Measurements from ENCODE around the gene MTHFSD.
A peak's percentile ranks its signal among the peaks of the same experiment; 100 is the strongest.
"Not testable (repeated sequence)": the region's sequence is repeated elsewhere in the genome, so short reads cannot be mapped to it uniquely, and the experiment has no call there.

Gene MTHFSD, protein sequence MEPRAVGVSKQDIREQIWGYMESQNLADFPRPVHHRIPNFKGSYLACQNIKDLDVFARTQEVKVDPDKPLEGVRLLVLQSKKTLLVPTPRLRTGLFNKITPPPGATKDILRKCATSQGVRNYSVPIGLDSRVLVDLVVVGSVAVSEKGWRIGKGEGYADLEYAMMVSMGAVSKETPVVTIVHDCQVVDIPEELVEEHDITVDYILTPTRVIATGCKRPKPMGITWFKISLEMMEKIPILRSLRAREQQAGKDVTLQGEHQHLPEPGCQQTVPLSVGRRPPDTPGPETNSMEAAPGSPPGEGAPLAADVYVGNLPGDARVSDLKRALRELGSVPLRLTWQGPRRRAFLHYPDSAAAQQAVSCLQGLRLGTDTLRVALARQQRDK

DNA sequence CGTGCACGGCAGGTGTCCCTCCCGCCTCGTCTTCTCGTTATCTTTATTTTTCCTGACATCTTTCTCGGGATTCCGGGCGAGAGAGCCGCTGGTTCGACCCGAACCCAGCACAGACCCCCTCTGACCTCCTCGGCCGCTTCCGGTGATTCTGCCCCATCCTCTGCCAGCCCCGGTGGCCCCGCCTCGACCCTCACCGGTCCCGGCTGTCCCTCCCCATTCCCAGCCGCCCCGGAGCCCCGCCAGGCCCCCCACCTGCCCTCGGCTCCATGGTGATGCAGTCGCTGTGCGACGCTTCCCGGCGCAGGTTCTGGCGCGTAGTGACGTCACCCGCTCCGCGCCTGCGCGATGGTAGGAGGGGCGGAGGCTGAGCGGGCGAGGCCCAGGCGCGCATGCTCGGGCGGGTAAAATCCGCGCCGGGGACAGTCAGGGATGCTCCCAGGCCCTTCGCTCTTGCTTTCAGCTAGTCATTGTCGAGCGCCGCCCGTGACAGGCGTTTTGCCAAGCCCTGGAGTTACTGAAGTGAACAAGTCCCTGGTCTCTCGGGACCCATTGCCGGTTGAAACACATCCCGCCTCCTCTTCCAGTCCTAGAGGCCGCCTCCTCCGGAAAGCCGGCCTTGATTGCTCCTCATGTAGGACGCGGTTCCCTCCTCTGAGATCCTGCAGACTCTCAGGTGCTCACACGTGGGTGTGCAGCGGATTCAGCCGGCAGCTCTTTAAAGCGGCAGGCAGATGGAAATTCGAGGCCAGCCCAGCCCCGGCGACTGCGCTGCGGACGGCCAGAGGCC lies at the start of gene MTHFSD:
MTHFSD (minus strand) TSS at position 319 of the 787 bp plus-strand sequence; CDS start at position 268, 51 bp downstream.
- DNase-seq: peak; percentile 100

DNA sequence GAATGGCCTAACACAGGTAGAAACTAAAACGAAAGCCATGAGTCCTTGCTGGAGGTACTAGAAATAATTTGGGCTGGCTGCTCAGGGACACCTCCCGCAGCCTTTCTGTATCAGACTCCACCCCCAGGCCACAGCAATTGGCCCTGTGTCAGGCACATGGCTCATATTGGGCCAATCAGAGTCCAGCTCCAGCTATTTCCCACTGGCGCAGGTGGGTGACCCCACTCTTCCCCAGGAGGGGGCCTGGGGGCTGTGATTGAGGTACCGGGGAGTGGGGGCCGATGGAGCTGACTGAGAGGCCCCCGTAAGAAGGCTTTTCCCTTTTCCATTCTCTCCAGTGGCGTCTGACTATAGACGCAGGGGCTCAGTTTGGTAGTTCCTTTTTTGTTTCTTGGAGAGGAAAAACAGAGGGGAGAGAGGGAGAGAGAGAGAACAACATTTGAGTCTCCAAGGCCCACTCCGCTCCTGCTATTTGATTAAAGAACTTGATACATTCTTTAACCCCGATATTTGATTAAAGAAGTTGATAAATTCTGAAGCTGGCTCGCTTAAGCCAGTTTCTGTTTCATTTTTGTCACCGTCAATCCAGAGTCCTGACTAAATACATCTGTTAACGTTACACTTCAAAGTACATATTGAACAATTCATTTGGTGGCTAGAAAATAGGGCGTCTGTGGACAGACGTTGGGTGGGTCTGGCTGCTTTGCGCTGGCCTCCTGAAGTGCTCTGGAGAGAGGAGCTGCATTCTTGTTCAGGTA lies 49.6 kb upstream of the MTHFSD start:
- peak; percentile 37 for DNase-seq

DNA sequence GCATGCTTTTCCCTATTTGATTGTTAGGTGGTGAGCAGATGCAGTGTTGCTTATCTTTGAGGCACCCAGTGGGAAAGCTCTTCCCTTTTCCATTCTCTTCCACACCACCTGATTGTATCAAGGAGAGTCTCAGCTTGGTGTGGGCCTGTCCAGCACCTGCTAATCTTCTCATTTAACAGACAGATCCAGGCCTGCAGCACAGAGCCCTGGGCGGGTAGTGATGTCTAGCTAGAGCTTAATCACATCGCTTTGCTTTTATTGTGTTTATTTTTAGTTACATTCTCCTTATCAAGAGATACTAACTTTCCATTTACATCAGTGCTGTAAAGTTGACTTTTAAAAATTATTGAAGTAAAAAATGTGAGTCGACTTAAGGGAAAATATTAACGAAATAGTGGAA lies 47.5 kb upstream of the MTHFSD start:
- DNase-seq: no peak

DNA sequence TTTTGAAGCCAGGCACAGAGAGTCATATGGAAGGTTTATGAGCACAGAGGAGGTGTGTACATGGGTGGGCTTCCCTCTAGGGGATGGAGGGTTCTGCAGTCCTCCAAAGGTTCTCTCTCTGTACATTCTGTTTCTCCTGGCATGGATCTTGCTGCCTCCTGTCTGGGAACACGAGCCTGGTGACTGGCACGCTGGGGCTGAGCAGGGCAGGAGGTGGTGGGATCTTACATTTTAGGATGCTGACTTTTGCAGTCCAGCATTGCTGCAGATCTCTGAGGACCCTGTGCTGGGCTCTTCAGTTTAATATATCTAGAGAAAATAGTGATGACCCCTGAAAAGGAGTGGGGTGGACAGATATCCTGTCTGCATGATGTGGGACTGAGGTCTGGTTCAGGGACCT lies 46.3 kb upstream of the MTHFSD start:
- DNase-seq: no peak

DNA sequence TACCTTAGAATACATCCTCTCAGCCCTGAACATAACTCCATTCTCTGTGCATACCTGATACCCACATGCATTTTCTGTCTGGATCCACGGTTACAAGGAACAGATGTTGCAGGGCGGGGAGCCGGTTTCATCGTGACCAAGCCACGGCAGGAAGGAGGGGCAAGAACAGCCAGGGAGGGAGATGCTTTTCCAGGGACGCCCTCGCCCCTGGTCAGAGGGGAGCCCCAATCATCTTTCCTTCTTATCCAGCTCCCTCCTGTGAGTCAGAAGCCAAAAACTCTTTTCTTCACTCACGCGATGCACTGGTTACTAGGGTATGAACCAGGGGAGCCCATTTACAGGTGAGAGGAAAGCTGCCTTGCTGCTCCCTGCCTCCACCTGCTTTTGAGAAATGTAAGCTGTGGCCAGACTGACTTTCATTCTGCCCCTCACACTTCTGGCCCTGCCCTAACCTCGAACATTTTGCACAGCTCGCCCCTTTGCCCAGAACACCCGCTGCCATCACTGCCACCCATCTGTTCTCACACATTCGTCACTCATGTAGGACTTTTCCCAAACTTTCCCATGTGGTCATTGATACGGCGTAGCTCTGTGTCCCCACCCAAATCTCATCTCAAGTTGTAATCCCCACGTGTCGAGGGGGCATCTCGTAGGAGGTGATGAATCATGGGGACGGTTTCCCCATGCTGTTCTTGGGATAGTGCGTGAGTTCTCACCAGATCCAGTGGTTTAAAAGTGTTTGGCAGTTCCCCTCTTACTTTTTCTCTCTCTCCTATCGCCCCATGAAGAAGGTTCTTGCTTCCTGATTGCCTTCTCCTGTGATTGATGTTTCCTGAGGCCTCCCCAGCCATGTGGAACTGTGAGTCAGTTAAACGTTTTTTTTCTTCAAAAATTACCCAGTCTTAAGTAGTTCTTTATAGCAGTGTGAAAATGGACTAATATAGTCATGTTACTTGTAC lies 43.9 kb upstream of the MTHFSD start:
- no peak for DNase-seq

DNA sequence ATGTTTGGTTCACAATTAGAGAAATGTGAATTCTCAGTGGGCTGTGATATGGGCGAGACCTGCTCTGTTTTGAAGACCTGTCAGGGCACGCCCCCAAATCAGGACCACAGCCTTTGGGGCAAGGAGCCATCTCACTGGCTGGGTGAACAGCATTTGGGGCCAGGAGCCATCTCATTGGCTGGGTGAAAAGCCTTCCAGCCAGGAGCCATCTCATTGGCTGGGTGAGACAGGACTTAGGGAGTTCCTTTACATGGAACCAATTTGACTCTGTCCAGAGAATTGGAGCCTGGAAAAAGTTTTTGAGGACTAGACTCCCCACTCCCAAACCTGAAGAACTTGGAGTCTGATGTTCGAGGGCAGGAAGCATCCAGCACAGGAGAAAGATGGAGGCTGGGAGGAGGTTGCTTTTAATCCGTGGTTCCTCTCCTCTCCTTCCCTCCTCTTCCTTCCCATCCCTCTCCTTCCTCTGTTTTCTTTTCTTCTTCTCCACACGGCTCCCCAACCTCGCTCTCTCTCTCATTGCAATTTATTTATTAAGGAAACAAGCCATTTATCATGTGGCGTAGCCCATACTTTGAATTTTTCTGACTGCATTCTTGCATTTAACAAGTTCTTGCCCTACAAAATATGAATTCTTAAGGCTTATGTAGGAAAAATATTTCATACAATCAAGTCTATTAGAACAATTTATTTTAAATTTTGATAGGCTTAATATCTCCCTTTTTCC lies 43.0 kb upstream of the MTHFSD start:
- DNase-seq: no peak

DNA sequence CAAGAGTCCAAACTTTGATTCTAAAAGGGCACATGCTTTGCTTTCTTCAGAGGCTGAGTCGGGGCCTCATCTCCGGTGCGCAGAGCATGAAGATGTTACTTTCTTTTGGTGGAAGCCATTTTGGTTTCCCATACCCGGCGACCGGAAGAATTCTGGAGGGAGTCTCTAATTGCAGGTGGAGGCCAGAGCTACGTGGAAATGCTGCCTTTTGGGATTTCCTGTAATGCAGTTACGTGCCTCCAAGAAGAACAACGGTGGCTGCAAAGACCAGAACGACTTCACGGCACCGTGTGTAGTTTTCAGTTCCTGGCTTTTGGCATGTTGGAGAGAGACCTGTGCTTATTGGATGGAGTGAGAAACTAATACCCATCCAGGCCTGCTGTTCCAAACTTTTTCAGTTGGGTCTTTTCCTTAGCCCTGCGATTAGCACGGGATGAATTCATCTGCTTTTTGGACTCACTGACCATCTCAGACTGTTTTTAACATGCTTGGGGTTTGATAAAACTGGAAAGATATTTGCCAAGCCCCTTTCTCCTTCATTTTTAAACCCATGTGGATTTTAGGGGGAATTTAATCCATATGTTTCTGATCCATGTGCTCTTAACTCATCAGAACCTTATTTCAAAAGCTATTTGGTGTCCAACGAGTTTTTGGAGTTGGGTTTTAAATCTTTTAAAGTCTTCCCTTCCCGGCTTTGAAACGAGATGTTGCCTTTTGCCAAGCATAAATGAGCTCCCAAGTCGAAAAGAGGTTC lies 42.3 kb upstream of the MTHFSD start:
- no peak for DNase-seq

DNA sequence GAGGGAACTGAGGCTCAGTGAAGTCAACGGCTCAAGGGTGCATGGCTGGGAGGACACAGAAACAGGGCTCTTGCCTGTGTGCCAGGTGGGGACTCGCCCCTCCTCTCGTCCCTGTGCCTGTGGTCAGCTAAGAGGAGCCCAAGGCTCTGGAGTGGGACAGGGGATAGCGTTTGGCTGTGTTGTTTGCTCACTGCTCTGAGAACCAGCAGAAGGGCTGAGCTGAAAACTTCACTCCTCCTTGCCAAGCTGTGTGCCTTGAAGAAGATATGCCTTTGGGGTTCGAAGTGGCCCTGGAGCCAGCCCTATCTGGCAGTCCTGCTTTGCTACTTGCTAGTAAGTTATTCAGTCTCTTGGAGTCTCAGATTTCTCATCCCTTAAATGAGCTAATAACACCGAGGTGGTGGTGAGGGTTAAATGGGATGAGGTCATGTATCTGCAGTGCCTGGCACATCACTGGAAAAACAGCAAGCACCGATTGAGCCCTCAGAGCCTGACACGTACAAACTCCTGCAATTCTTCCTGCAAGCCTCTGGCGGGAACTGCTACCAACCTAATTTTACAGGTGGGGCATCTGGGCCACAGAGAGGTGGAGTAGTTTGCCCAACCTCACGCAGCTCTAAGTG lies 41.1 kb upstream of the MTHFSD start:
- DNase-seq: no peak

DNA sequence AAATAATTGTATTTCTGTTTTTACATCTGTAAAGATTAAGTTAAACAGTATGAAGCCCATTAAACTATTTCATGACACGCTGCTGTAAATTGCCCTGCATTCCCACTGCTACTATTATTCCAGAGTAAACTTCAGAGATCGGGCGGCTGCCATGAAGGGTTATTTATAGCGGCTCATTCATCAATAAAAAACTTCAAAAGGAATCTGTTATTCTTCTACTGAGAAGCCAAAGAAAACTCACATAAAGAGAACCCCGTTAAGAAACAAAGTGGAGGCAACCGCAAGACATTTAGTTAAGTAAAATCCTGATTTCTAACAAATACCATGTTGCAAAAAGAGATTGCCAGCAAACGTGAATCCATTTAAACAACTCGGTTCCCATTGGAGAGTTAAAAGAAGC lies 39.7 kb upstream of the MTHFSD start:
- DNase-seq: no peak

DNA sequence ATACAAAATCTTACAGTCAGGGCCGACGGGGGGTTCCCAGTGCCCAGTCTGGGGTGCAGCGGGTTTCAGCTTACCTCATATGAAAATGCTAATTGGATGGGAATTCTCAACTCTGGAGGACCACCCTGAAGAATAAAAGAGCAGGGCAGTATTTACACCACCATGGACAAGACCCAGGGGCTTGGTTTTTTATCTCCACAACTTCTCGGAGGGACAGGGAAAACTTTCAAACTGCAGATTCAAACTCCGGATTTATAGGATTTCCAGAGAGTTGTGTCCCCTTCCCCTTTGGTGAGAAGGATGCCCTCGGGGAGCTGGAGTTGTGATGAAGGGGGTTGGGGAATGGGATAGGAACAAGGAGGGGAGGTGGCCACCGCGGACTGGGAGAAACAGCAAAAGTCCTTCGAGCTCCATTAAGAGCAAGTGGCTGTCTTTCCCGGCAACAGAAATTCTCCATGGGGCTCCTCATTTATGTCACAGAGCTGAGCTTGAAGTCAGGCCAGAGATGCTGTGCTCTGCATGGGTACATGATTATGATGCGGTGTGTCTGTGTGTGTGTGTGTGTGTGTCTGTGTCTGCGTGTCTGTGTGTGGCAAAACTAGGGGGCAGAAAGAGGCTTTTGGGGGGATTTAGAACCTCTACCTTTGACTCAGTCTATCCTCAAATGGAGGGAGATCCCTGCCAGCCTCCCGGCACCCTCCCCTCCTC lies 39.0 kb upstream of the MTHFSD start:
- no peak for DNase-seq

DNA sequence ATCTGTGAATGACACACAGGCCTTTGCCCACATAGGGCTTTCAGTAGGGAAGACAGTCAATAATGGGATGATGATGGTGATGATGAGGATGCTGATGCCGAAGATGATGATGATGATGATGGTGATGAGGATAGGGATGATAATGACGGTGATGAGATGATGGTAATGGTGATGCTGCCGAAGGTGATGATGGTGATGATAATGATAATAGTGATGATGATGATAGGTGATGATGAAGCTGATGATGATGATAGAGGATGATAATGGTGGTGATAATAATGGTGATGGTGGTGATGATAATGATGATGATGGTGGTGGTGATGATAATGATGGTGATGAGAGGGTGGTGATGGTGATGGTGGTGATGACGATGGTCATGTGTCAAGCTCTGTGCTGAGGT lies 36.2 kb upstream of the MTHFSD start:
- DNase-seq: no peak

DNA sequence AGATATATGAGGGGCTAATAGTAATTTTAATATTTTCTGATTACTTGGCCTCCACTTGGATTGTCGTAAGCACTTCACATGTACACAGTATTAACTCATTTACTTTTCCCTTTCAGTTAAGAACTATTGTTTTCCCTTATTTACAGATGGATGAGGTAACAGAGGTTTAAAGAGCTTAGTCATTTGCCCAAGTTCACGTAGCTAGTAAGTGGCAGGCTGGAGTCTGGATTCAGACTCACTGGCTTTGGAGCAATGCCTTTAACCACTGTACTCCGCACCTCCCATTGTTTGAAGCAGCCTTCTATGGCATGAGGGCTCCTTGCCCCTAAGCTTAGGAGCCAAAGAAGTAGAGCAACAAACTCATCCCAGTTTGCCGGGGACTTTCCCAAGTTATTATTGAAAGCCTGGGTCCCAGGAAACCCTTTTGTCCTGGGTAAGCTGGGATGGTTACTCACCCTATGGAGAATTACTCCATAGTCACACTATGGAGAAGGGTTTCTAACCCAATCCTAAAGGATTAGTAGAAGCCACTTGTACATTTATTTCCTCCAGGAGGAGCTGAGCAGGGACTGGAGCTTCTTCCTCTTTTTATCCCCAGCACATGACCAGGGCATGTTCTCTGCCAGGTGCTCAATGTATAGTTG lies 35.6 kb upstream of the MTHFSD start:
- DNase-seq: no peak

DNA sequence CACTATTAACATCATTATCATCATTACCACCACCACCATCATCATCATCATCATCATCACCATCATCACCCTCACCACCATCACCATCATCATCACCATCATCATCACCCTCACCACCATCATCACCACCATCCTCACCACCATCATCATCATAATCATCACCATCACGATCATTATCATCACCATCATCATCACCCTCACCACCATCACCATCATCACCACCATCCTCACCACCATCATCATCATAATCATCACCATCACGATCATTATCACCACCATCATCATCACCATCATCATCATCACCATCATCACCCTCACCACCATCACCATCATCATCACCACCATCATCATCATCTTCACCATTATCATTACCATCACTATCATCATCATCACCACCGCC lies 32.9 kb upstream of the MTHFSD start:
- DNase-seq: not testable (repeated sequence)

DNA sequence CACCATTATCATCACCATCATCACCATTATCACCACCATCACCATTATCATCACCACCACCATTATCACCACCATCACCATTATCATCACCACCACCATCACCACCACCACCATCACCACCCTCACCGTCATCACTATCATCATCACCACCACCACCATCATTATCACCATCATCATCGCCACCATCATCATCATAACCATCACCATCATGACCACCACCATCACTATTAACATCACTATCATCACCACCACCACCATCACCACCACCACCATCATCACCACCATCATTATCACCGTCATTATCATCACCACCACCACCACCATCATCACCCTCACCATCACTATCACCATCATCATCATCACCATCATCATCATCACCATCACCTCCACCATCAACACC lies 32.5 kb upstream of the MTHFSD start:
- no peak for DNase-seq

DNA sequence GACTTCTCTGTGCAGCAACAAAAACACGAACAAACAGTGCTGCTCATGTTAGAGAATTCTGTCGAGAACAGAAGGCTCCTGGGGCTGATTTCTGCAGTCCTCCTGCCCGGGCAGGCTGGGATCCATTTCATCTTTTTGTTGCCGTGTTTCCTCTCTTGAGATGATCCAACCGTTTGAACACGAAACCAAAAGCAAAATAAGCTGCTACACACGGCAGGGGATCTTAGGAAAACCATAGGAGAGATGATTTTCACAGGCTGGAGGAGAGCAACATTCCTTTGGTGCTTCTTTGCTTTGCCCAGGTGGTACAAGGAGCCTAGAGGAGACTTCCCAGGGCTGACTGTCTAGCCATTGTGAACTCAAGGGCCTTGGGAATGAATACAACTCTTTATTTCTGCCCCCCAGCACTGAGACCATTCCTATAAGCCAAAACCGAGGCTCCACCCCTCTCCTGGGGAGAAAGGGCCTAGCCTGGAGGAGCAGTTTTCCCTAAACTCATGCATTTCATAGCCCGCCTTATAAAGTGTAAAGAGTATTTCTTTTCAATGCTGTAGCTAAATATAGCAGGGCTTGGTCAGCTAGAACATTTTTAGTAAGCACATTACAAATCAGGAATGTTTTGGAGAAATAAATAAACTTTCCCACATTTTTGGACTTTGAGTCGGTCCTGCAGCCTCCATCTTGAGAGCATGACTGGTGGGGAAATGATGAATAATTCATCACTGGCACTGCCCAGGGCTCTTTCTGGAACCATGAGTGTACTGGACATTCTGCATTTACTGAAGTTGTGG lies 31.0 kb upstream of the MTHFSD start:
- DNase-seq: no peak

DNA sequence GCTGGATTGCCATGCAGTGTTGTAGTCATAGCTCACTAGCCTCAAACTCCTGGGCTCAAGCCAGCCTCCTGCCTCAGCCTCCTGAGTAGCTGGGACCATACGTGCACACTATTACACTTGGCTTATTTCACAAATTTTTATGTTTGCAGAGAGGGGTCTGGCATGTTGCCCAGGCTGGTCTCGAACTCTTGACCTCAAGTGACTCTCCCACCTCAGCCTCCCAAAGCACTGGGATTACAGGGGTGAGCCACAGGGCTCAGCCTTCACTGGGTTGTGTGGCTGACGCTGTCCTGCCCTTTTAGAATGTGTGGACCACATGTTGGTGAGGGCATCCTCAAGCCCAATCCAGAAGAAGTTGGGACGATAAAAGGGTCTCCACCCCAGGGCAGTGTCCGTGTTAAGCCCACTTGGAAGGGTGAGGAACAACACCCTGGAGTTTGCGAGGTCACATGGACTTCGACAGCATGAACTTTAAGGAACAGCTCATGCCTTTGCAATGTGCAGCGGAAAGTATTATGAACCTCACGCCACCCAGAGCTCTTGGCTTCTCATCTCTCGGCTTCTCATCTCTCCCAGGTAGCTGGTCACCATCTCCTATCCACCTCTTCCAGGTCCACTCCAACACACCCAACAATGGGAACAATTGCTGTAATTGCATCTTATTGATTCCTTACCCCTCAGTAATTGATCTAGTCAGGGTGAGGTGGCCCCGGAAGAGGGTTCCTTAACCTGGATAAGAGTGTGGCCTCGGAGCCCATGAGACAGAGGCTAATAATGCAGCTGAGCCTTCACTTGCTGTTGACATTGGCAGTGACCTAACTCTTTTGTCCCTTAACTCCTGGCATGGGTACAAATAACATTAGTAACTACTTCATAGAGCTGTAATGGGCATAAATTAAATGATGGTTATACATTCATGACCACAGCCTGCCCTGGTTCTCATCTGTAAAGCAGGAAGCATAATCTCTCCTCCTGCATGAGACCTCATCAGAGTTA lies 30.0 kb upstream of the MTHFSD start:
- no peak for DNase-seq

DNA sequence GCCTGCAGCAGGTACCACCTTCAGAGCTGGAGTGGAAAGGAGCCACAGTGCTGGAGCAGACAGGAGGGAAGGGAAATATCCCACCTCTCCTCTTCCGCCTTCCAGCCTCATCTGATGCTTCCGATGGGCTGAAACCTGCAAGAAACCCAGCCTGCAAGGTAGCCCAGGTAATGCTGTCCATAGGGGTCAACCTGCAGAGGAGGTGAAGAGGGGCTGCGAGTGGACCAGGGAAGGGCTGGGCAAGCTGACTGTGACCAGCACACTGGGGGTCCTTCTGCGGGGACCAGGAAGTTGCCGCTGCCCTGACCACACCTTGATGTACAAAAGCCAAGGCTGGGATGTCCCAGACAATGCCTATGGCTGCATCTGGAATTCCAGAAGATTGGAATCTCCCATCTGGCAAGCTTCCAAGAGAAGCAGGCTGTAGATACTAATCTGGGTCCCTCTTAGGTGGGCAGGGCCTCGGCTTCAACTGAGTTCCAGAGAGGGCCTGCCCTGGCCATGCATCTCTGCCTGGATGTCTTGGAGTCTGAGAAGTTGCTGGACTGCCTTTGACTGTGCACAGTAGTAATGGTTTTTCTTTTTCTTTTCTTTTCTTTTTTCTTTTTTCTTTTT lies 29.1 kb upstream of the MTHFSD start:
- DNase-seq: no peak

Data from activated T-cell treated with anti-CD3 and anti-CD28 coated beads, Interleukin-2, amount 50 U/mL, for 1 hour (primary cell).